NCI-H2227 treated with DMSO at 0.1 percent for 48 hours (cell line): ENCODE data around the gene ELFN1.

Experiments
- DNase-seq: peaks from one replicate; lab custom pipeline; 2025; lab: John Stamatoyannopoulos, UW

ELFN1 gene

GRCh38 chr7:1675673-1676549, 5.8 kb downstream of the ELFN1 start:
- DNase-seq, result no peak

GRCh38 chr7:1676550-1677078, 6.5 kb downstream of the ELFN1 start:
- DNase-seq, result no peak

- no peak for DNase-seq
Observed at GRCh38 chr7:1677206-1678080, 7.4 kb downstream of the ELFN1 start.

- DNase-seq, result no peak
Observed at GRCh38 chr7:1678081-1678543, 8.0 kb downstream of the ELFN1 start.

GRCh38 chr7:1678571-1679325, 8.7 kb downstream of the ELFN1 start:
- DNase-seq, result no peak

- no peak for DNase-seq
Observed at GRCh38 chr7:1679326-1679965, 9.4 kb downstream of the ELFN1 start.

GRCh38 chr7:1679966-1680730, 10.1 kb downstream of the ELFN1 start:
- DNase-seq, result no peak

GRCh38 chr7:1681581-1681980, 11.5 kb downstream of the ELFN1 start:
- DNase-seq, result no peak

GRCh38 chr7:1685000-1685624, 15.0 kb downstream of the ELFN1 start:
- no peak for DNase-seq

- DNase-seq, result no peak
Observed at GRCh38 chr7:1688542-1688941, 18.5 kb downstream of the ELFN1 start.

- DNase-seq, result no peak
Observed at GRCh38 chr7:1689311-1689710, 19.2 kb downstream of the ELFN1 start.

- DNase-seq, result no peak
Observed at GRCh38 chr7:1690359-1690958, 20.4 kb downstream of the ELFN1 start.

GRCh38 chr7:1691096-1691495, 21.0 kb downstream of the ELFN1 start:
- DNase-seq, result no peak

- DNase-seq, result no peak
Observed at GRCh38 chr7:1691601-1692514, 21.8 kb downstream of the ELFN1 start.

GRCh38 chr7:1692515-1693418, 22.7 kb downstream of the ELFN1 start:
- no peak for DNase-seq

- no peak for DNase-seq
Observed at GRCh38 chr7:1693419-1693990, 23.4 kb downstream of the ELFN1 start.

- DNase-seq, result peak; percentile 50
Observed at GRCh38 chr7:1693991-1694524, 24.0 kb downstream of the ELFN1 start.
